WTC11 (cell line): ENCODE data around the gene ADGRL3. TPM values are rescaled to one million over a fixed set of nuclear protein-coding genes. Genes with fewer than 3 reads are reported as not detected.

ENCODE experiments used
- ATAC-seq: fragments of 200-7000 bp; cut with Tn5 transposase; 2 replicates; pipeline ENCODE4 v1.10.0; 2021; ENCODE audit warnings: mild to moderate bottlenecking, moderate library complexity
- CTCF ChIA-PET: fragments of 300-600 bp; sonication (Branson Sonifier 250); formaldehyde crosslinking; loops from one replicate; lab custom pipeline; 2021; ENCODE audit warnings: antibody characterized with exemption; lab: Charles Lee
- POLR2A ChIA-PET: fragments of 350-600 bp; sonication (Branson Sonifier 250); formaldehyde crosslinking; loops from one replicate; lab custom pipeline; 2021; ENCODE audit warnings: antibody characterized with exemption; lab: Charles Lee
- DNase-seq: peaks from one replicate; pipeline ENCODE4 v3.0.0; 2021; ENCODE audit warnings: low spot score
- H3K27ac Mint-ChIP-seq: 2 replicates; pipeline ENCODE4 v1.8.0; 2021; ENCODE audit warnings: mixed read lengths
- H3K27me3 Mint-ChIP-seq: 2 replicates; pipeline ENCODE4 v1.8.0; 2021; ENCODE audit warnings: low read depth, mild to moderate bottlenecking, moderate library complexity, mixed read lengths
- H3K36me3 Mint-ChIP-seq: 2 replicates; pipeline ENCODE4 v1.8.0; 2021; ENCODE audit warnings: mixed read lengths
- H3K4me1 Mint-ChIP-seq: 2 replicates; pipeline ENCODE4 v1.8.0; 2022; ENCODE audit warnings: mixed read lengths
- H3K4me3 Mint-ChIP-seq: 2 replicates; pipeline ENCODE4 v1.8.0; 2021; ENCODE audit warnings: mild to moderate bottlenecking, moderate library complexity, mixed read lengths
- H3K9me3 Mint-ChIP-seq: 2 replicates; pipeline ENCODE4 v1.8.0; 2021; ENCODE audit warnings: mixed read lengths
- ATF1 ChIP-seq: sonication (generic); formaldehyde crosslinking; IDR thresholded peaks from 2 replicates; pipeline ENCODE4 v1.8.1; 2023; ENCODE audit warnings: mild to moderate bottlenecking, moderate library complexity, missing genetic modification reagents
- EMX1 ChIP-seq: fragments of 250-450 bp; sonication (Bioruptor Pico); IDR thresholded peaks from 2 replicates; pipeline ENCODE4 v1.8.0; 2021; ENCODE audit warnings: mild to moderate bottlenecking
- GABPB1 ChIP-seq: sonication (generic); formaldehyde crosslinking; IDR thresholded peaks from 2 replicates; pipeline ENCODE4 v1.8.1; 2023; ENCODE audit warnings: mild to moderate bottlenecking, missing genetic modification reagents
- GTF2I ChIP-seq: fragments of 250-450 bp; sonication (Bioruptor Pico); conservative IDR thresholded peaks from 2 replicates; pipeline ENCODE4 v1.4.0; 2021; ENCODE audit warnings: mild to moderate bottlenecking
- HMGA2 ChIP-seq: fragments of 250-450 bp; sonication (Bioruptor Pico); IDR thresholded peaks from 2 replicates; pipeline ENCODE4 v1.4.0; 2021; ENCODE audit warnings: mild to moderate bottlenecking, moderate library complexity
- JUN ChIP-seq: sonication (generic); formaldehyde crosslinking; IDR thresholded peaks from 2 replicates; pipeline ENCODE4 v1.8.0; 2023; ENCODE audit warnings: mild to moderate bottlenecking, missing genetic modification reagents
- MXD4 ChIP-seq: fragments of 250-450 bp; sonication (Bioruptor Pico); IDR thresholded peaks from 2 replicates; pipeline ENCODE4 v1.8.0; 2021; ENCODE audit warnings: mild to moderate bottlenecking, moderate library complexity, borderline replicate concordance
- SMAD4 ChIP-seq: sonication (generic); formaldehyde crosslinking; IDR thresholded peaks from 2 replicates; pipeline ENCODE4 v1.8.0; 2022; ENCODE audit warnings: mild to moderate bottlenecking, missing genetic modification reagents
- SOX15 ChIP-seq: fragments of 250-450 bp; sonication (Bioruptor Pico); IDR thresholded peaks from 2 replicates; pipeline ENCODE4 v1.9.0; 2021; ENCODE audit warnings: mild to moderate bottlenecking
- TP53 ChIP-seq: sonication (generic); formaldehyde crosslinking; IDR thresholded peaks from 2 replicates; pipeline ENCODE4 v1.8.1; 2023; ENCODE audit warnings: mild to moderate bottlenecking, missing genetic modification reagents
- ZNF138 ChIP-seq: sonication (generic); formaldehyde crosslinking; conservative IDR thresholded peaks from 2 replicates; pipeline ENCODE4 v1.8.1; 2022; ENCODE audit warnings: mild to moderate bottlenecking, moderate library complexity, missing genetic modification reagents
- ZNF263 ChIP-seq: sonication (generic); formaldehyde crosslinking; IDR thresholded peaks from 2 replicates; pipeline ENCODE4 v1.8.1; 2022; ENCODE audit warnings: low read depth, mild to moderate bottlenecking, moderate library complexity, missing genetic modification reagents
- total RNA-seq: library from RNA; stranded (reverse); gene quantifications from 3 replicates; pipeline ENCODE4 v1.2.3, GENCODE V29; 2021
- TF ChIP-seq, protein P1 (sequence below): fragments of 250-450 bp; sonication (Bioruptor Pico); IDR thresholded peaks from 2 replicates; pipeline ENCODE4 v2.1.2; 2022; ENCODE audit warnings: mild to moderate bottlenecking, moderate library complexity
- TF ChIP-seq, protein P2 (sequence below): sonication (generic); formaldehyde crosslinking; IDR thresholded peaks from 2 replicates; pipeline ENCODE4 v1.8.0; 2022; ENCODE audit warnings: mild to moderate bottlenecking, missing genetic modification reagents
- TF ChIP-seq, protein P3 (sequence below): sonication (generic); formaldehyde crosslinking; IDR thresholded peaks from 2 replicates; pipeline ENCODE4 v1.8.1; 2022; ENCODE audit warnings: low read depth, mild to moderate bottlenecking, moderate library complexity, missing genetic modification reagents, borderline replicate concordance
- TF ChIP-seq, protein P4 (sequence below): sonication (generic); formaldehyde crosslinking; IDR thresholded peaks from 2 replicates; pipeline ENCODE4 v1.8.0; 2023; ENCODE audit warnings: missing genetic modification reagents, mild to moderate bottlenecking, borderline replicate concordance
- TF ChIP-seq, protein P5 (sequence below): sonication (generic); formaldehyde crosslinking; IDR thresholded peaks from 2 replicates; pipeline ENCODE4 v1.8.0; 2022; ENCODE audit warnings: mild to moderate bottlenecking, missing genetic modification reagents
- TF ChIP-seq, protein P6 (sequence below): fragments of 250-450 bp; sonication (Bioruptor Pico); IDR thresholded peaks from 2 replicates; pipeline ENCODE4 v1.9.0; 2021; ENCODE audit warnings: moderate library complexity, mild to moderate bottlenecking, inconsistent platforms, borderline replicate concordance
- TF ChIP-seq, protein P7 (sequence below): fragments of 200-600 bp; IDR thresholded peaks from 2 replicates; pipeline ENCODE4 v1.8.0; 2022; ENCODE audit warnings: antibody characterized with exemption
- TF ChIP-seq, protein P8 (sequence below): fragments of 250-450 bp; sonication (Bioruptor Pico); IDR thresholded peaks from 2 replicates; pipeline ENCODE4 v1.9.0; 2021; ENCODE audit warnings: mild to moderate bottlenecking

The ADGRL3 gene
- total RNA-seq, 1 experiment from 2014 or later, result 8.7 TPM

DNA sequence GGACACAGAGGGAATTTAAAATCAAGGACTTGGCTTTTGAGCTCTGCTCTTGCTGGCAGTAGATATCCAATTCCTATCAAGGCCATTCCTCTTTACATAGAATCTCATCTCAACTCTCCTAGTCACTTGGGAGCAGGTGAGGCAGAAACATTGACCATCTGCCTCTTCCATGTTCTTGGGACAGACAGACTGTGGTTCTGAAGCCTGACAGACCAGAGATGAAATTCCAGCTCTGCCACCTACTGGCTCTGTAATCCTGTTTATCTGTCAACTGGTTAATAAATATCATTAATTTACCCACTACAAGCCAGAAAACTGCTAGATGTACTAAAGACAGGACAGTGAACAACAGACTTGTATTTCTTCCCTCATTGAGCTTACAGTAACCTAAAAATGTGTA lies 300.8 kb downstream of the ADGRL3 start (continued):
- TF ChIP-seq, protein P1, sequence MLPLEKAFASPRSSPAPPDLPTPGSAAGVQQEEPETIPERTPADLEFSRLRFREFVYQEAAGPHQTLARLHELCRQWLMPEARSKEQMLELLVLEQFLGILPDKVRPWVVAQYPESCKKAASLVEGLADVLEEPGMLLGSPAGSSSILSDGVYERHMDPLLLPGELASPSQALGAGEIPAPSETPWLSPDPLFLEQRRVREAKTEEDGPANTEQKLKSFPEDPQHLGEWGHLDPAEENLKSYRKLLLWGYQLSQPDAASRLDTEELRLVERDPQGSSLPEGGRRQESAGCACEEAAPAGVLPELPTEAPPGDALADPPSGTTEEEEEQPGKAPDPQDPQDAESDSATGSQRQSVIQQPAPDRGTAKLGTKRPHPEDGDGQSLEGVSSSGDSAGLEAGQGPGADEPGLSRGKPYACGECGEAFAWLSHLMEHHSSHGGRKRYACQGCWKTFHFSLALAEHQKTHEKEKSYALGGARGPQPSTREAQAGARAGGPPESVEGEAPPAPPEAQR (CRISPR knock-in tag), result no peak
- no peak for TF ChIP-seq ATF1 (CRISPR knock-in tag)
- TF ChIP-seq SOX15, result no peak

DNA sequence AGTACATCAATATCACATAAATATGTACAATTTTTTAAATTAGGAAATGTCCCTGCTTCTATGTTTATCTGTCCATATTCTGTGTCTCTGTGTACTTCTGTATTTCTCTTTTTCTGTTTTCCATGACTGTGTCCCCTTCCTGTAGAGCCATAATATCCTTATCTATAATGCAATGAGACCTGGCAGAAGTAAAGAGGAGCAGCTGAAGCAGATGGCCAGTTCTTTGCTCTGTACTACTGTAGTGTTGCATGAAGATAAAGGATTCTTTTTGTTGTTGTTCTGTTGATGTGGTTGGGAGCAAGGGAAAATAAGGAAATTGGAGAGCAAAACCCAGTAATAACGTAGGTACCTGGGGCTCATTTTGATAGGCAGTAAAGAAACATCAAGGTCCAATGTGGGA lies 301.7 kb downstream of the ADGRL3 start:
- POLR2A ChIA-PET, result no interaction called here
- no peak overlapping the region for H3K27ac Mint-ChIP-seq
- no peaks in the 10 kb centered on the region; the same call in 1 of the 2 replicates for H3K9me3 Mint-ChIP-seq

More for the DNA sequence above, 301.7 kb downstream of the ADGRL3 start:
- 0 out of 2 replicates have a peak, but pooled peaks cover 5% of the 10 kb centered on the region for H3K36me3 Mint-ChIP-seq
- peaks cover 6% of the 10 kb centered on the region; the same call in 1 of the 2 replicates for H3K4me1 Mint-ChIP-seq
- H3K4me3 Mint-ChIP-seq, result no peak overlapping the region
- CTCF ChIA-PET, result interaction anchor here (1.2 kb wide), 2 partner anchors 18 to 89 kb away, joined by 4 to 5 read pairs; no protein-coding TSS in a partner anchor
- TF ChIP-seq SMAD4 (CRISPR knock-in tag), result no peak
- TF ChIP-seq TP53 (CRISPR knock-in tag), result no peak
- no peak for TF ChIP-seq MXD4 (CRISPR knock-in tag)
- no peak for TF ChIP-seq ZNF263 (CRISPR knock-in tag)
- TF ChIP-seq GTF2I (CRISPR knock-in tag), result no peak
- no peak for TF ChIP-seq ZNF138 (CRISPR knock-in tag)
- TF ChIP-seq HMGA2, result no peak
- TF ChIP-seq EMX1 (CRISPR knock-in tag), result no peak
- TF ChIP-seq GABPB1, result no peak
- TF ChIP-seq, protein P2, sequence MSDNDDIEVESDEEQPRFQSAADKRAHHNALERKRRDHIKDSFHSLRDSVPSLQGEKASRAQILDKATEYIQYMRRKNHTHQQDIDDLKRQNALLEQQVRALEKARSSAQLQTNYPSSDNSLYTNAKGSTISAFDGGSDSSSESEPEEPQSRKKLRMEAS (CRISPR knock-in tag), result no peak
- no peak for TF ChIP-seq JUN
- TF ChIP-seq, protein P3, sequence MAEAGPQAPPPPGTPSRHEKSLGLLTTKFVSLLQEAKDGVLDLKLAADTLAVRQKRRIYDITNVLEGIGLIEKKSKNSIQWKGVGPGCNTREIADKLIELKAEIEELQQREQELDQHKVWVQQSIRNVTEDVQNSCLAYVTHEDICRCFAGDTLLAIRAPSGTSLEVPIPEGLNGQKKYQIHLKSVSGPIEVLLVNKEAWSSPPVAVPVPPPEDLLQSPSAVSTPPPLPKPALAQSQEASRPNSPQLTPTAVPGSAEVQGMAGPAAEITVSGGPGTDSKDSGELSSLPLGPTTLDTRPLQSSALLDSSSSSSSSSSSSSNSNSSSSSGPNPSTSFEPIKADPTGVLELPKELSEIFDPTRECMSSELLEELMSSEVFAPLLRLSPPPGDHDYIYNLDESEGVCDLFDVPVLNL (CRISPR knock-in tag), result no peak
- TF ChIP-seq, protein P4, sequence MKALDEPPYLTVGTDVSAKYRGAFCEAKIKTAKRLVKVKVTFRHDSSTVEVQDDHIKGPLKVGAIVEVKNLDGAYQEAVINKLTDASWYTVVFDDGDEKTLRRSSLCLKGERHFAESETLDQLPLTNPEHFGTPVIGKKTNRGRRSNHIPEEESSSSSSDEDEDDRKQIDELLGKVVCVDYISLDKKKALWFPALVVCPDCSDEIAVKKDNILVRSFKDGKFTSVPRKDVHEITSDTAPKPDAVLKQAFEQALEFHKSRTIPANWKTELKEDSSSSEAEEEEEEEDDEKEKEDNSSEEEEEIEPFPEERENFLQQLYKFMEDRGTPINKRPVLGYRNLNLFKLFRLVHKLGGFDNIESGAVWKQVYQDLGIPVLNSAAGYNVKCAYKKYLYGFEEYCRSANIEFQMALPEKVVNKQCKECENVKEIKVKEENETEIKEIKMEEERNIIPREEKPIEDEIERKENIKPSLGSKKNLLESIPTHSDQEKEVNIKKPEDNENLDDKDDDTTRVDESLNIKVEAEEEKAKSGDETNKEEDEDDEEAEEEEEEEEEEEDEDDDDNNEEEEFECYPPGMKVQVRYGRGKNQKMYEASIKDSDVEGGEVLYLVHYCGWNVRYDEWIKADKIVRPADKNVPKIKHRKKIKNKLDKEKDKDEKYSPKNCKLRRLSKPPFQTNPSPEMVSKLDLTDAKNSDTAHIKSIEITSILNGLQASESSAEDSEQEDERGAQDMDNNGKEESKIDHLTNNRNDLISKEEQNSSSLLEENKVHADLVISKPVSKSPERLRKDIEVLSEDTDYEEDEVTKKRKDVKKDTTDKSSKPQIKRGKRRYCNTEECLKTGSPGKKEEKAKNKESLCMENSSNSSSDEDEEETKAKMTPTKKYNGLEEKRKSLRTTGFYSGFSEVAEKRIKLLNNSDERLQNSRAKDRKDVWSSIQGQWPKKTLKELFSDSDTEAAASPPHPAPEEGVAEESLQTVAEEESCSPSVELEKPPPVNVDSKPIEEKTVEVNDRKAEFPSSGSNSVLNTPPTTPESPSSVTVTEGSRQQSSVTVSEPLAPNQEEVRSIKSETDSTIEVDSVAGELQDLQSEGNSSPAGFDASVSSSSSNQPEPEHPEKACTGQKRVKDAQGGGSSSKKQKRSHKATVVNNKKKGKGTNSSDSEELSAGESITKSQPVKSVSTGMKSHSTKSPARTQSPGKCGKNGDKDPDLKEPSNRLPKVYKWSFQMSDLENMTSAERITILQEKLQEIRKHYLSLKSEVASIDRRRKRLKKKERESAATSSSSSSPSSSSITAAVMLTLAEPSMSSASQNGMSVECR (CRISPR knock-in tag), result no peak
- TF ChIP-seq, protein P5, sequence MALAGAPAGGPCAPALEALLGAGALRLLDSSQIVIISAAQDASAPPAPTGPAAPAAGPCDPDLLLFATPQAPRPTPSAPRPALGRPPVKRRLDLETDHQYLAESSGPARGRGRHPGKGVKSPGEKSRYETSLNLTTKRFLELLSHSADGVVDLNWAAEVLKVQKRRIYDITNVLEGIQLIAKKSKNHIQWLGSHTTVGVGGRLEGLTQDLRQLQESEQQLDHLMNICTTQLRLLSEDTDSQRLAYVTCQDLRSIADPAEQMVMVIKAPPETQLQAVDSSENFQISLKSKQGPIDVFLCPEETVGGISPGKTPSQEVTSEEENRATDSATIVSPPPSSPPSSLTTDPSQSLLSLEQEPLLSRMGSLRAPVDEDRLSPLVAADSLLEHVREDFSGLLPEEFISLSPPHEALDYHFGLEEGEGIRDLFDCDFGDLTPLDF (CRISPR knock-in tag), result no peak
- TF ChIP-seq, protein P6, sequence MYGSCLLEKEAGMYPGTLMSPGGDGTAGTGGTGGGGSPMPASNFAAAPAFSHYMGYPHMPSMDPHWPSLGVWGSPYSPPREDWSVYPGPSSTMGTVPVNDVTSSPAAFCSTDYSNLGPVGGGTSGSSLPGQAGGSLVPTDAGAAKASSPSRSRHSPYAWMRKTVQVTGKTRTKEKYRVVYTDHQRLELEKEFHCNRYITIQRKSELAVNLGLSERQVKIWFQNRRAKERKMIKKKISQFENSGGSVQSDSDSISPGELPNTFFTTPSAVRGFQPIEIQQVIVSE (CRISPR knock-in tag), result no peak
- TF ChIP-seq, protein P7, sequence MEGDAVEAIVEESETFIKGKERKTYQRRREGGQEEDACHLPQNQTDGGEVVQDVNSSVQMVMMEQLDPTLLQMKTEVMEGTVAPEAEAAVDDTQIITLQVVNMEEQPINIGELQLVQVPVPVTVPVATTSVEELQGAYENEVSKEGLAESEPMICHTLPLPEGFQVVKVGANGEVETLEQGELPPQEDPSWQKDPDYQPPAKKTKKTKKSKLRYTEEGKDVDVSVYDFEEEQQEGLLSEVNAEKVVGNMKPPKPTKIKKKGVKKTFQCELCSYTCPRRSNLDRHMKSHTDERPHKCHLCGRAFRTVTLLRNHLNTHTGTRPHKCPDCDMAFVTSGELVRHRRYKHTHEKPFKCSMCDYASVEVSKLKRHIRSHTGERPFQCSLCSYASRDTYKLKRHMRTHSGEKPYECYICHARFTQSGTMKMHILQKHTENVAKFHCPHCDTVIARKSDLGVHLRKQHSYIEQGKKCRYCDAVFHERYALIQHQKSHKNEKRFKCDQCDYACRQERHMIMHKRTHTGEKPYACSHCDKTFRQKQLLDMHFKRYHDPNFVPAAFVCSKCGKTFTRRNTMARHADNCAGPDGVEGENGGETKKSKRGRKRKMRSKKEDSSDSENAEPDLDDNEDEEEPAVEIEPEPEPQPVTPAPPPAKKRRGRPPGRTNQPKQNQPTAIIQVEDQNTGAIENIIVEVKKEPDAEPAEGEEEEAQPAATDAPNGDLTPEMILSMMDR, result no peak
- TF ChIP-seq, protein P8, sequence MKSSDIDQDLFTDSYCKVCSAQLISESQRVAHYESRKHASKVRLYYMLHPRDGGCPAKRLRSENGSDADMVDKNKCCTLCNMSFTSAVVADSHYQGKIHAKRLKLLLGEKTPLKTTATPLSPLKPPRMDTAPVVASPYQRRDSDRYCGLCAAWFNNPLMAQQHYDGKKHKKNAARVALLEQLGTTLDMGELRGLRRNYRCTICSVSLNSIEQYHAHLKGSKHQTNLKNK (CRISPR knock-in tag), result no peak
- ATAC-seq (no peak), DNase-seq (no peak)
- no peaks in the 10 kb centered on the region for H3K27me3 Mint-ChIP-seq
